MCF 10A (cell line): ENCODE measurements around the gene PFKFB3. TPM values are rescaled to one million over a fixed set of nuclear protein-coding genes. Genes with fewer than 3 reads are reported as not detected.

ENCODE experiments used
- BruUV-seq: library from RNA; stranded (reverse); fragments of 400-500 nt; replicated peaks from 2 replicates; lab custom pipeline; 2021; lab: Mats Ljungman, UMichigan
- CTCF ChIA-PET: fragments of 300-600 bp; sonication (Branson Sonifier 250); formaldehyde crosslinking; extraction: SDS; loops from one replicate; lab custom pipeline; 2021; ENCODE audit warnings: antibody characterized with exemption, inconsistent platforms; lab: Yijun Ruan, JAX
- POLR2A ChIA-PET: fragments of 300-600, 350-650 bp; sonication (Branson Sonifier 250); formaldehyde crosslinking; extraction: SDS; loops from one replicate; lab custom pipeline; 2020; ENCODE audit warnings: antibody characterized with exemption, inconsistent platforms; lab: Yijun Ruan, JAX
- DNase-seq: peaks from one replicate; pipeline ENCODE4 v3.0.0-alpha.2; 2018; ENCODE audit not compliant: unreplicated experiment
- H3K27ac Mint-ChIP-seq: one replicate; pipeline ENCODE4 v1.8.0; 2022; ENCODE audit warnings: mild to moderate bottlenecking, low read depth, mixed read lengths; ENCODE audit not compliant: unreplicated experiment
- H3K27me3 Mint-ChIP-seq: one replicate; pipeline ENCODE4 v1.8.0; 2022; ENCODE audit warnings: mixed read lengths; ENCODE audit not compliant: insufficient read depth, unreplicated experiment
- H3K36me3 Mint-ChIP-seq: one replicate; pipeline ENCODE4 v1.8.0; 2022; ENCODE audit warnings: mild to moderate bottlenecking, moderate library complexity, mixed read lengths; ENCODE audit not compliant: insufficient read depth, unreplicated experiment
- H3K4me1 Mint-ChIP-seq: one replicate; pipeline ENCODE4 v1.8.0; 2022; ENCODE audit warnings: mixed read lengths; ENCODE audit not compliant: insufficient read depth, unreplicated experiment
- H3K4me3 Mint-ChIP-seq: one replicate; pipeline ENCODE4 v1.8.0; 2022; ENCODE audit warnings: mild to moderate bottlenecking, moderate library complexity, mixed read lengths; ENCODE audit not compliant: unreplicated experiment
- H3K9me3 Mint-ChIP-seq: one replicate; pipeline ENCODE4 v1.8.0; 2022; ENCODE audit warnings: mixed read lengths; ENCODE audit not compliant: unreplicated experiment
- CTCF ChIP-seq: fragments of 200-600 bp; IDR thresholded peaks from one replicate; pipeline ENCODE4 v1.8.0; 2022; ENCODE audit warnings: antibody characterized with exemption, mild to moderate bottlenecking; ENCODE audit not compliant: unreplicated experiment
- intact Hi-C: fragments of 100-400 bp; cut with micrococcal nuclease; formaldehyde crosslinking; loops from 2 replicates; pipeline ENCODE4 v1.14.1; 2022
- total RNA-seq: library from RNA; stranded (reverse); gene quantifications from 2 replicates; pipeline ENCODE4 v1.2.3, GENCODE V29; 2022

Gene PFKFB3
- total RNA-seq, 1 experiment from 2014 or later, result 15.8 TPM

- CTCF ChIA-PET, result interaction anchor here (0.6 to 1.5 kb wide), 3 partner anchors 17 to 233 kb away, joined by 3 to 5 read pairs (median 4); no protein-coding TSS in a partner anchor
- POLR2A ChIA-PET, result interaction anchor here (1.1 kb wide), 2 partner anchors 39 to 243 kb away, joined by 3 read pairs; no protein-coding TSS in a partner anchor
Measured at GRCh38 chr10:6168084-6168483, 34.6 kb upstream of the PFKFB3 start.

GRCh38 chr10:6170638-6171037 lies 32.1 kb upstream of the PFKFB3 start:
- Mint-ChIP-seq H3K9me3 (no peaks in the 10 kb centered on the region), H3K27ac (no peak overlapping the region), H3K4me3 (no peak overlapping the region), H3K4me1 (peaks cover 20% of the 10 kb centered on the region), H3K36me3 (peaks cover 26% of the 10 kb centered on the region), H3K27me3 (no peaks in the 10 kb centered on the region)
- intact Hi-C loops, result no loop called here
- ChIA-PET CTCF (no interaction called here), POLR2A (no interaction called here)
- no peak for DNase-seq
- BruUV-seq, result no TSS peak
- no peak for TF ChIP-seq CTCF

More at GRCh38 chr10:6168084-6168483, 34.6 kb upstream of the PFKFB3 start:
- Mint-ChIP-seq H3K27me3 (no peaks in the 10 kb centered on the region), H3K4me1 (peaks cover 24% of the 10 kb centered on the region), H3K27ac (no peak overlapping the region), H3K9me3 (no peaks in the 10 kb centered on the region), H3K36me3 (peaks cover 34% of the 10 kb centered on the region), H3K4me3 (no peak overlapping the region)
- intact Hi-C loops, result no loop called here
- no peak for DNase-seq
- no peak for TF ChIP-seq CTCF
- no TSS peak for BruUV-seq

GRCh38 chr10:6171881-6172695 lies 30.6 kb upstream of the PFKFB3 start:
- POLR2A ChIA-PET, result no interaction called here
- Mint-ChIP-seq H3K9me3 (no peaks in the 10 kb centered on the region), H3K27ac (no peak overlapping the region), H3K27me3 (no peaks in the 10 kb centered on the region), H3K4me3 (no peak overlapping the region), H3K36me3 (peaks cover 21% of the 10 kb centered on the region), H3K4me1 (peaks cover 27% of the 10 kb centered on the region)
- intact Hi-C loops, result no loop called here
- CTCF ChIA-PET, result interaction anchor here (0.6 kb wide), 1 partner anchor 17 kb away, joined by 3 read pairs; no protein-coding TSS in a partner anchor
- DNase-seq, result no peak
- BruUV-seq, result no TSS peak
- TF ChIP-seq CTCF, result no peak

- POLR2A ChIA-PET, result interaction anchor here (0.8 kb wide), 1 partner anchor 11 kb away, joined by 3 read pairs; no protein-coding TSS in a partner anchor
- H3K27me3 Mint-ChIP-seq, result no peaks in the 10 kb centered on the region
- H3K9me3 Mint-ChIP-seq, result no peaks in the 10 kb centered on the region
- no peak overlapping the region for H3K4me3 Mint-ChIP-seq
- TF ChIP-seq CTCF, result no peak
- intact Hi-C loops, result no loop called here
- no peak overlapping the region for H3K27ac Mint-ChIP-seq
- CTCF ChIA-PET, result interaction anchor here (0.6 to 0.8 kb wide), 2 partner anchors 12 to 228 kb away, joined by 3 read pairs; no protein-coding TSS in a partner anchor
- peaks cover 17% of the 10 kb centered on the region for H3K36me3 Mint-ChIP-seq
- H3K4me1 Mint-ChIP-seq, result peaks cover 21% of the 10 kb centered on the region
- no peak for DNase-seq
- BruUV-seq, result no TSS peak
Measured at GRCh38 chr10:6173203-6173602, 29.5 kb upstream of the PFKFB3 start.
